Natural killer cell (primary cell): ENCODE measurements around the gene JAZF1. TPM values are rescaled to one million over a fixed set of nuclear protein-coding genes. Genes with fewer than 3 reads are reported as not detected.

Experiments
- ATAC-seq, 3 donors: fragments of 150-1000 bp in 2 of 3; fragments of 200-7000 bp in 1 of 3; cut with Tn5 transposase; 1 replicate in 1 of 3; 2 replicates in 2 of 3; pipeline ENCODE4 v1.10.0; 2021; ENCODE audit warnings: mild to moderate bottlenecking in 2 of 3, moderate library complexity in 2 of 3
- DNase-seq, 2 donors: peaks; one replicate each; pipeline versions ENCODE4 v3.0.0 to v3.0.0-alpha.2; 2013 to 2021; ENCODE audit warnings: mixed read lengths in 1 of 2
- H3K27ac ChIP-seq: one replicate; pipeline ENCODE4 v1.5.1; 2013; ENCODE audit warnings: mild to moderate bottlenecking, low read length
- H3K27me3 ChIP-seq: one replicate; pipeline ENCODE4 v1.6.1; 2013; ENCODE audit warnings: low read length; ENCODE audit not compliant: control insufficient read depth, insufficient read depth
- H3K36me3 ChIP-seq: one replicate; pipeline ENCODE4 v1.6.1; 2013; ENCODE audit warnings: low read length; ENCODE audit not compliant: control insufficient read depth, insufficient read depth
- H3K4me1 ChIP-seq: one replicate; pipeline ENCODE4 v1.6.1; 2013; ENCODE audit warnings: low read length; ENCODE audit not compliant: control insufficient read depth, insufficient read depth
- H3K4me3 ChIP-seq: one replicate; pipeline ENCODE4 v1.5.1; 2013; ENCODE audit warnings: low read length
- H3K9me3 ChIP-seq: one replicate; pipeline ENCODE4 v1.6.1; 2013; ENCODE audit warnings: low read length; ENCODE audit not compliant: control insufficient read depth, insufficient read depth
- H3K27ac Mint-ChIP-seq, 2 donors: one replicate each; pipeline ENCODE4 v1.8.0; 2022; ENCODE audit warnings: mild to moderate bottlenecking in 2 of 2, mixed read lengths in 2 of 2, moderate library complexity in 1 of 2
- H3K27me3 Mint-ChIP-seq, 2 donors: one replicate each; pipeline ENCODE4 v1.8.0; 2022; ENCODE audit warnings: low read depth in 2 of 2, mixed read lengths in 2 of 2
- H3K36me3 Mint-ChIP-seq: one replicate; pipeline ENCODE4 v1.8.0; 2022; ENCODE audit warnings: mixed read lengths
- H3K4me1 Mint-ChIP-seq, 2 donors: one replicate each; pipeline ENCODE4 v1.8.0; 2022; ENCODE audit warnings: mixed read lengths in 2 of 2
- H3K4me3 Mint-ChIP-seq: one replicate; pipeline ENCODE4 v1.8.0; 2022; ENCODE audit warnings: mild to moderate bottlenecking, moderate library complexity, mixed read lengths
- H3K9me3 Mint-ChIP-seq, 2 donors: one replicate each; pipeline ENCODE4 v1.8.0; 2022; ENCODE audit warnings: mixed read lengths in 2 of 2
- WGBS: methylation state at CpG from one replicate; pipeline ENCODE4 v1.1.7; 2013; ENCODE audit warnings: missing lambda C conversion rate; ENCODE audit not compliant: insufficient coverage; 5-methylcytosine and 5-hydroxymethylcytosine counted together
- intact Hi-C: fragments of 100-400 bp; cut with micrococcal nuclease; formaldehyde crosslinking; loops from one replicate; pipeline ENCODE4 v1.14.2; 2022
- total RNA-seq, 4 donors: library from RNA; stranded (reverse); fragments of 120-200 nt in 1 of 4; gene quantifications; one replicate each; pipeline versions ENCODE4 v1.2.3 to v1.2.4, GENCODE V29; 2013 to 2022
- TF ChIP-seq, protein P1 (sequence below): fragments of 200-600 bp; IDR thresholded peaks from one replicate; pipeline ENCODE4 v1.8.0; 2022; ENCODE audit warnings: antibody characterized with exemption

The JAZF1 gene
- total RNA-seq, 3 donors from 2014 or later (not counting 1 experiment from before 2014, with no cell fraction given): 82.5 to 89.7 (median 87.6) TPM

DNA sequence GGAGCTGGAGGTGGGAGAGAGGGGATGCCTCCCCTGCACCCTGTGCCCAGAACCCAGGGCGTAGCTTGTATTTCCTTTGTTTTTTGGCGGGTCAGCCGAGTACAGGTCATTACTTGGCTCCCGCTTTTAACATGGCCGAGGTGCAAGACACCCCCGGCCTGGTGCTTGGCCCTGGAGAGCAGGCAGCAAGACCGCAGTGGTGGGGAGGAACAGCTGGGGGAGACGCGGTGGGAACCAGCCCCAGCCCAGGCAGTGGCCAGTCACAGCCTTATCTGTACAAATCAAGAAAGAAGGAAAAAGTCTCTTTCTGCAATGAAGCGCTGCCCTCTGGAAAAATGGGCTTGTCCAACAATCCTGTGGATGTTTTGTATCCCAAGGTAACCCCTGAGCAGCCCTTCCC, 341.5 kb downstream of the JAZF1 start:
- no peak overlapping the region for H3K4me3 ChIP-seq
- H3K27ac ChIP-seq: no peak overlapping the region
- Mint-ChIP-seq H3K36me3 (no peaks in the 10 kb centered on the region), H3K27ac (peak overlapping the region; percentile 59 to 62), H3K4me3 (no peak overlapping the region), H3K27me3 (no peaks in the 10 kb centered on the region), H3K9me3 (no peaks in the 10 kb centered on the region), H3K4me1 (peaks cover 12 to 32% of the 10 kb centered on the region in 2 donors)
- no peaks in the 10 kb centered on the region for H3K4me1 ChIP-seq
- ATAC-seq (no peak), DNase-seq (no peak)
- TF ChIP-seq, protein P1, sequence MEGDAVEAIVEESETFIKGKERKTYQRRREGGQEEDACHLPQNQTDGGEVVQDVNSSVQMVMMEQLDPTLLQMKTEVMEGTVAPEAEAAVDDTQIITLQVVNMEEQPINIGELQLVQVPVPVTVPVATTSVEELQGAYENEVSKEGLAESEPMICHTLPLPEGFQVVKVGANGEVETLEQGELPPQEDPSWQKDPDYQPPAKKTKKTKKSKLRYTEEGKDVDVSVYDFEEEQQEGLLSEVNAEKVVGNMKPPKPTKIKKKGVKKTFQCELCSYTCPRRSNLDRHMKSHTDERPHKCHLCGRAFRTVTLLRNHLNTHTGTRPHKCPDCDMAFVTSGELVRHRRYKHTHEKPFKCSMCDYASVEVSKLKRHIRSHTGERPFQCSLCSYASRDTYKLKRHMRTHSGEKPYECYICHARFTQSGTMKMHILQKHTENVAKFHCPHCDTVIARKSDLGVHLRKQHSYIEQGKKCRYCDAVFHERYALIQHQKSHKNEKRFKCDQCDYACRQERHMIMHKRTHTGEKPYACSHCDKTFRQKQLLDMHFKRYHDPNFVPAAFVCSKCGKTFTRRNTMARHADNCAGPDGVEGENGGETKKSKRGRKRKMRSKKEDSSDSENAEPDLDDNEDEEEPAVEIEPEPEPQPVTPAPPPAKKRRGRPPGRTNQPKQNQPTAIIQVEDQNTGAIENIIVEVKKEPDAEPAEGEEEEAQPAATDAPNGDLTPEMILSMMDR: no peak
- H3K27me3 ChIP-seq: no peaks in the 10 kb centered on the region
- WGBS: 97% methylated on average over 10 of the region's 10 CpGs
- peaks cover 33% of the 10 kb centered on the region for H3K36me3 ChIP-seq
- intact Hi-C loops: no loop called here
- H3K9me3 ChIP-seq: no peaks in the 10 kb centered on the region

DNA sequence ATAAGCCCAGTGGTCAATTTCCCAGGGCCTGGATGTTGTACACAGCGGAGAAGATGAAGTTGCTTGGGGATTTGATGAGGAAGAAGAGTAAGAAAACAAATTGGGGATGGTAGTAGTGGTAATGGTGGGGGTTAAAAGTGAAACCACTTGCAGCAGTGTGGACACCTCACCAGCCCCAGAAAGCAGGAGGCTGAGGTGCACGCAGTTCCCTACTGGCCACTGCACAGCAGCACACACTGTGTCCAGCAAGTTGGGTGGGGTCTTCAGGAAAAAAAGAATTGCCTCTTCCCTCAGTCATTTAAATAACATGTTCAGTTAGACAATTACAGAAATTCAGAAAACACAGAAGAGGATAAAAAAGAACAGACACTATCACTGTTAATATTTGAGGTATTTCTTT, 344.1 kb downstream of the JAZF1 start:
- Mint-ChIP-seq H3K27ac (peak overlapping the region; percentile 35 to 62), H3K9me3 (no peaks in the 10 kb centered on the region), H3K4me1 (peaks cover 12 to 32% of the 10 kb centered on the region in 2 donors), H3K4me3 (no peak overlapping the region), H3K36me3 (no peaks in the 10 kb centered on the region), H3K27me3 (no peaks in the 10 kb centered on the region)
- intact Hi-C loops: no loop called here
- TF ChIP-seq, protein P1: no peak
- WGBS: 96% methylated on average over 2 of the region's 2 CpGs
- ATAC-seq (no peak), DNase-seq (no peak)
- no peak overlapping the region for H3K4me3 ChIP-seq
- peaks cover 56% of the 10 kb centered on the region for H3K36me3 ChIP-seq
- no peaks in the 10 kb centered on the region for H3K27me3 ChIP-seq
- no peaks in the 10 kb centered on the region for H3K9me3 ChIP-seq
- H3K4me1 ChIP-seq: no peaks in the 10 kb centered on the region
- H3K27ac ChIP-seq: no peak overlapping the region

DNA sequence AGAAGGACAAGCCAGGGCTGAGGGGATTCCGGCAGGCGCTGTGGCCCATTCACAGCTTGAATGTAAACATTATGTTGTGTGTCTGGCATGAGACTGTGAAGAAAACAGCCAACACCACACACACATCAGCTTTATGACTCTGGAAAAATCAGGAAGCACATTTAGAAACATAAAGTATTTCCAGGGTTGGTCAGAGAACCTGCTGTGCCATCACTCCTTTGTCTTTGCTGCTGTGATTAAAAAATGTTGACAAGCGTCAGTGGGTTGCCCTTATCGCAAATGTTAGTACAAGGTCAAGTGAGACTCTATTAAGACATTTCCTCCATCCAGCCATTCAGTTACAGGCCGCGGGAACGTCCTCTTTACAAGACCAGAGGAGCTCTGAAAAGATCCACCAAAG, 345.2 kb downstream of the JAZF1 start:
- no peak for DNase-seq
- peaks cover 53% of the 10 kb centered on the region for H3K36me3 ChIP-seq
- H3K4me1 Mint-ChIP-seq: peaks cover 12 to 32% of the 10 kb centered on the region in 2 donors
- no peak overlapping the region for H3K27ac ChIP-seq
- no peaks in the 10 kb centered on the region for H3K27me3 ChIP-seq
- no peak for ATAC-seq
- H3K4me1 ChIP-seq: no peaks in the 10 kb centered on the region
- no peak overlapping the region for H3K4me3 Mint-ChIP-seq
- peak overlapping the region; percentile 3 to 56 for H3K27ac Mint-ChIP-seq
- TF ChIP-seq, protein P1: no peak
- intact Hi-C loops: no loop called here
- no peak overlapping the region for H3K4me3 ChIP-seq
- H3K9me3 Mint-ChIP-seq: no peaks in the 10 kb centered on the region
- H3K27me3 Mint-ChIP-seq: no peaks in the 10 kb centered on the region
- no peaks in the 10 kb centered on the region for H3K9me3 ChIP-seq
- no peaks in the 10 kb centered on the region for H3K36me3 Mint-ChIP-seq
- WGBS: 93% methylated on average over 2 of the region's 7 CpGs

DNA sequence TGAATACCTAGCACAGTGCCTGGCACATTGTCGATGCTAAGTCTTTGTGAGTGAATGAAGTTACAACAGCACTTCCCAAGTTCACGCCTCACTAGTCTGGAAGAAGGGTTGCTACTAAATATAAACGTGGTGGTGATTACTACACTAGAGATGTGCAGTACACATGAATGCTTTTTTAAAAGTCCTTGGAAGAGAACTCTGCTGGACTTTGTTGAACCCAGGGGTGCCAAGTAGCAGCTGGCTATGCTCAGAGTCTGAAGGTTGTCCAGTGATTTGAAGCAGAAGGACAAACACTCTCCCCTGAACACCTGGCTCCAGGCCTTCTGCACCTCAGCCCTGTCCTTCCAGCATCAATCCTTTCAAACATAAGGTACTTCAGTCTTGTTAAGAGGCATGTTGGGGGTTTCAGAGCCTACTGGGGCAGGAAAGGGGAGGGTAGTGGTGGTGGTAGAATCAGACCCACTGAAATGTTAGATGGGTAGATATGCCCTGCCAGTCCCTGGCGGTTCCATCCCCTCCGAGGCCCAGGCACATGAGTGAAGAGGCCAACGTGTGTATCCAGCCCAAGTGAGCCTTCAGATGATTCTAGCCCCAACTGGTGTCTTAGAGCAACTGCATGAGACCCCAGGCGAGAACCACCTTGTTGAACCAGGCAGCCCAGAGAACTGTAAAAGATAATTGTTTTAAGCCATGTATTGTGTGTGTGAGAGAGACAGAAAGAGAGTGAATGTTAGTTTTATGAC, 346.2 kb downstream of the JAZF1 start:
- Mint-ChIP-seq H3K4me1 (peaks cover 12 to 32% of the 10 kb centered on the region in 2 donors), H3K4me3 (no peak overlapping the region), H3K27me3 (no peaks in the 10 kb centered on the region), H3K27ac (peak overlapping the region; percentile 56 to 67), H3K36me3 (no peaks in the 10 kb centered on the region), H3K9me3 (no peaks in the 10 kb centered on the region)
- ATAC-seq (peak in 1 of 3 donors; percentile 11), DNase-seq (no peak)
- Histone ChIP-seq H3K36me3 (peaks cover 46% of the 10 kb centered on the region), H3K9me3 (no peaks in the 10 kb centered on the region), H3K27ac (no peak overlapping the region), H3K4me1 (no peaks in the 10 kb centered on the region), H3K27me3 (no peaks in the 10 kb centered on the region), H3K4me3 (no peak overlapping the region)
- TF ChIP-seq, protein P1: no peak
- intact Hi-C loops: no loop called here
- 95% methylated on average over 7 of the region's 7 CpGs for WGBS
